CMK (cell line): ENCODE results near the gene EBP.
"Not testable (repeated sequence)": the region's sequence is repeated elsewhere in the genome, so short reads cannot be mapped to it uniquely, and the experiment has no call there.

ENCODE experiments used
- DNase-seq: peaks from one replicate; pipeline ENCODE4 v3.0.0-alpha.2; 2010; ENCODE audit warnings: low read depth

Gene EBP

GRCh38 chrX:48493890-48494364 lies 27.7 kb upstream of the EBP start:
- DNase-seq, result no peak

- DNase-seq, result no peak
Observed at GRCh38 chrX:48496660-48497059, 24.9 kb upstream of the EBP start.

- no peak for DNase-seq
Observed at GRCh38 chrX:48497871-48498270, 23.7 kb upstream of the EBP start.

GRCh38 chrX:48498374-48498809 lies 23.2 kb upstream of the EBP start:
- no peak for DNase-seq

- DNase-seq, result no peak
Observed at GRCh38 chrX:48504261-48504660, 17.3 kb upstream of the EBP start.

GRCh38 chrX:48505481-48505880 lies 16.1 kb upstream of the EBP start:
- no peak for DNase-seq

- no peak for DNase-seq
Observed at GRCh38 chrX:48507246-48507645, 14.4 kb upstream of the EBP start.

GRCh38 chrX:48508400-48509244 lies 13.0 kb upstream of the EBP start, which contains the start of gene PORCN:
TSS of gene PORCN (plus strand) at chrX:48508992. CDS start at chrX:48509821, 829 bp downstream.
- peak; percentile 64 for DNase-seq

GRCh38 chrX:48509245-48509590 lies 12.4 kb upstream of the EBP start:
- DNase-seq, result no peak

- no peak for DNase-seq
Observed at GRCh38 chrX:48509619-48510018, 12.0 kb upstream of the EBP start.

- DNase-seq, result no peak
Observed at GRCh38 chrX:48511560-48511959, 10.0 kb upstream of the EBP start.

GRCh38 chrX:48512371-48512935 lies 9.2 kb upstream of the EBP start:
- no peak for DNase-seq

- DNase-seq, result no peak
Observed at GRCh38 chrX:48513670-48514069, 7.9 kb upstream of the EBP start.

GRCh38 chrX:48514126-48514806 lies 7.3 kb upstream of the EBP start:
- DNase-seq, result no peak

GRCh38 chrX:48514868-48515460 lies 6.6 kb upstream of the EBP start:
- no peak for DNase-seq

- DNase-seq, result no peak
Observed at GRCh38 chrX:48515842-48516241, 5.8 kb upstream of the EBP start.

- no peak for DNase-seq
Observed at GRCh38 chrX:48516285-48516684, 5.3 kb upstream of the EBP start.

GRCh38 chrX:48516987-48517386 lies 4.6 kb upstream of the EBP start:
- no peak for DNase-seq

- DNase-seq, result not testable (repeated sequence)
Observed at GRCh38 chrX:48519481-48519880, 2.1 kb upstream of the EBP start.

GRCh38 chrX:48520455-48520854 lies 1.2 kb upstream of the EBP start:
- no peak for DNase-seq

GRCh38 chrX:48520976-48521352 lies 644 bp upstream of the EBP start:
- DNase-seq, result no peak

- no peak for DNase-seq
Observed at GRCh38 chrX:48522291-48522690, 683 bp downstream of the EBP start.

GRCh38 chrX:48523682-48524081 lies 2.1 kb downstream of the EBP start:
- DNase-seq, result no peak
